IgD-negative memory B cell (primary cell): ENCODE results near the gene IL20RA. TPM values are rescaled to one million over a fixed set of nuclear protein-coding genes. Genes with fewer than 3 reads are reported as not detected.
"Not testable (repeated sequence)": the region's sequence is repeated elsewhere in the genome, so short reads cannot be mapped to it uniquely, and the experiment has no call there.

Experiments used
- H3K27ac Mint-ChIP-seq, 3 donors: one replicate each; pipeline ENCODE4 v1.8.0; 2020 to 2022; ENCODE audit warnings: mild to moderate bottlenecking in 3 of 3, mixed read lengths in 3 of 3, moderate library complexity in 1 of 3
- H3K27me3 Mint-ChIP-seq: one replicate; pipeline ENCODE4 v1.8.0; 2021; ENCODE audit warnings: mixed read lengths
- H3K36me3 Mint-ChIP-seq: one replicate; pipeline ENCODE4 v1.8.0; 2020; ENCODE audit warnings: mild to moderate bottlenecking, mixed read lengths
- H3K4me1 Mint-ChIP-seq, 3 donors: one replicate each; pipeline ENCODE4 v1.8.0; 2020 to 2022; ENCODE audit warnings: mixed read lengths in 3 of 3, mild to moderate bottlenecking in 1 of 3
- H3K4me3 Mint-ChIP-seq, 4 donors: one replicate each; pipeline ENCODE4 v1.8.0; 2020 to 2022; ENCODE audit warnings: mild to moderate bottlenecking in 4 of 4, mixed read lengths in 4 of 4, moderate library complexity in 3 of 4
- H3K9me3 Mint-ChIP-seq, 3 donors: one replicate each; pipeline ENCODE4 v1.8.0; 2020 to 2021; ENCODE audit warnings: mixed read lengths in 3 of 3, mild to moderate bottlenecking in 1 of 3
- polyA plus RNA-seq: library from polyadenylated mRNA; unstranded; fragments of 300-500 nt; fragmentation: Illumina TruSeq; gene quantifications from one replicate; pipeline ENCODE4 v1.2.3, GENCODE V29; 2021

IL20RA gene
- polyA plus RNA-seq, 1 donor from 2014 or later = not detected

DNA sequence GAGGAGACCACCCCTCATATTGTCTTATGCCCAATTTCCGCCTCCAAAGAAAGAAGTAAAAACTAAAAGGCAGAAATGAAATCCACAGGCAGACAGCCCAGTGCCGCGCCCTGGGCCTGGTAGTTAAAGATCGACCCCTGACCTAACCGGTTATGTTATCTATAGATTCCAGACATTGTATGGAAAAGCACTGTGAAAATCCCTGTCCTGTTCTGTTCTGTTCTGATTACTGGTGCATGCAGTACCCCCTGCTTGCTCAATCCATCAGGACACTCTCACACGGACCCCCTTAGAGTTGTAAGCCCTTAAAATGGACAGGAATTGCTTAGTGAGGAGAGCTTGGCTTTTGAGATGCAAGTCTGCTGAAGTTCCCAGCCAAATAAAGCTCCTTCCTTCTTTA, 84.8 kb downstream of the IL20RA start:
- H3K27ac Mint-ChIP-seq, H3K9me3 Mint-ChIP-seq, H3K36me3 Mint-ChIP-seq, H3K4me1 Mint-ChIP-seq, H3K4me3 Mint-ChIP-seq, H3K27me3 Mint-ChIP-seq: not testable (repeated sequence)

GRCh38 chr6:136959471-136959891, 85.3 kb downstream of the IL20RA start:
- Mint-ChIP-seq H3K9me3 (no peaks in the 10 kb centered on the region), H3K27ac (no peak overlapping the region)

GRCh38 chr6:136958168-136958567, 86.6 kb downstream of the IL20RA start:
- peaks cover 2% of the 10 kb centered on the region for H3K36me3 Mint-ChIP-seq
- H3K4me3 Mint-ChIP-seq = no peak overlapping the region
- no peaks in the 10 kb centered on the region for H3K9me3 Mint-ChIP-seq
- peaks cover 4 to 6% (median 5%) of the 10 kb centered on the region in 3 donors for H3K4me1 Mint-ChIP-seq
- peaks cover 4% of the 10 kb centered on the region for H3K27me3 Mint-ChIP-seq
- no peak overlapping the region for H3K27ac Mint-ChIP-seq

More at GRCh38 chr6:136959471-136959891, 85.3 kb downstream of the IL20RA start:
- Mint-ChIP-seq H3K27me3 (peaks cover 4% of the 10 kb centered on the region), H3K36me3 (peaks cover 2% of the 10 kb centered on the region), H3K4me3 (no peak overlapping the region), H3K4me1 (peaks cover 4 to 6% (median 5%) of the 10 kb centered on the region in 3 donors)

DNA sequence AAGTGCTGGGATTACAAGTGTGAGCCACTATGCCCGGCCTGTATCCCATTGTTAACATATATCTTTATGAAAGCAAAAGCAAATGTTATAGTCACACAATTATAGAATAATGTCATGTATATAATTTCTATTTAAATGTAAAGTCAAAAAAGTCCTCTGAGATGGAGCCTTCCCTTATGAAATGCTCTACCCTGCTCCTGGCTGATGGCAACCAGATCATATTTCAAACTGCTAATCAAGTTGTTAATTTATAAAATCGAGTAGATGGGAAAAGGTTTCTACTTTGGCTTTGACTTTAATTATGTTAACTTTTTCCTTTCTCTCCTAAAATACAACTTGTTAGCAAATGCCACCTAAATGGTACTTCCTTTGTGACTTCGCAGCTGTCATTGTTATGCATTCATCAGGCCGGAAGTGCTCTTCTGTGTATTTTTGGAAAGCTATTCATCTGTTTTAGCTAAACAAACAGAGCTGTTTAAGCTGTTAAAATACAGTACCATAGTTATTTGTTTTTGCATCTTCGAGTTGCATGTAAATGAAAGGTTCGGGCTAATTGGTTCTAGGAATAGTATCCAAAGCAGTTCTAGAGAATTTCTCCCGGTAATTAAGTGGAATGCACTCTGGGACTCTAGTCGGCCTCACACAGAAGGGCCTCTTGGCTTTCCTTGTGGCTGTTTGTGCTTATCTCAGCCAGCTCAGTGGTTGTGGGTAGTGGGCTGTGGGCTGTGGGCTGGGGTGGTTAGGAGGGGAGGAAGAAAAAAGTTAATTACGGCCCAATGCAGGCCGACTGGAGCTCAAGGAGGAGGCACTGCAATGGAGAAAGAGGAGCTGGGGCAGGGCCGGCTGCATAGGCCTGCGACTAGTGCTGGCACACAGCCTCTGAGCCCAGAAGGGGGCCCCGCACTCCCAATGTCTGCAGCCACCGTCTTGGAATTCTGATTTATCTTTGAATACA, 87.9 kb downstream of the IL20RA start:
- H3K9me3 Mint-ChIP-seq = no peaks in the 10 kb centered on the region
- no peak overlapping the region for H3K4me3 Mint-ChIP-seq
- peaks cover 4 to 6% (median 5%) of the 10 kb centered on the region in 3 donors for H3K4me1 Mint-ChIP-seq
- no peak overlapping the region for H3K27ac Mint-ChIP-seq
- H3K36me3 Mint-ChIP-seq = peaks cover 2% of the 10 kb centered on the region
- H3K27me3 Mint-ChIP-seq = peaks cover 4% of the 10 kb centered on the region

GRCh38 chr6:136955123-136955522, 89.6 kb downstream of the IL20RA start:
- H3K9me3 Mint-ChIP-seq = no peaks in the 10 kb centered on the region
- H3K36me3 Mint-ChIP-seq = peaks cover 2% of the 10 kb centered on the region
- no peak overlapping the region for H3K27ac Mint-ChIP-seq
- peaks cover 2% of the 10 kb centered on the region for H3K27me3 Mint-ChIP-seq
- H3K4me1 Mint-ChIP-seq = peaks cover 4 to 6% (median 5%) of the 10 kb centered on the region in 3 donors
- H3K4me3 Mint-ChIP-seq = no peak overlapping the region

DNA sequence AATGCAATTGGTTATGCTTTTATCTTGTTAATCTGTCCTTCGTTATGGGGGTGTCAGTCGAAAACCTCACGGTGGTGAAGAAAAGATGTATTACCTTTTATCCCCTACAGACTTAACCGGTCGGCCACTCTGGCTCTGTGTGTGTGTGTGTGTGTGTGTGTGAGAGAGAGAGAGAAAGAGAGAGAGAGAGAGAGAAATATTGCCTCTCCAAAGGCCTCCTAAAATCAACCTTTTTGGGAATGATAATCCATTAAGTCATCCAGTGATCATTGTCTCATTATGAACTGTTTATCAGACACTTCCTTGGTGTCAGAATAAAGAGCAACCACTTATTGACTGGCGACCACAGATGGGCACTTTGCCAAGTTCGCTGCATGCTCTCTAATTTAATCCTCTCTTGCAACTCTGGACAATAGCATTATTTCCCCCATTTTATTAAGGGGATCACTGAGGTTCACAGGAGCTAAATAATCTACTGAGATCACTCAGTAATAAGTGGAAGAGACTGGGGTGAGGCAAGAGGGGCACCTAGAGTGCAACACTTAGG, 92.0 kb downstream of the IL20RA start:
- Mint-ChIP-seq H3K27me3 (peaks cover under 1% of the 10 kb centered on the region), H3K9me3 (peaks cover 0 to 5% (median 4%) of the 10 kb centered on the region in 3 donors), H3K4me1 (peaks cover 4 to 6% (median 5%) of the 10 kb centered on the region in 3 donors), H3K27ac (no peak overlapping the region), H3K36me3 (no peaks in the 10 kb centered on the region), H3K4me3 (no peak overlapping the region)

GRCh38 chr6:136950436-136951126, 94.2 kb downstream of the IL20RA start:
- H3K27me3 Mint-ChIP-seq = peaks cover 6% of the 10 kb centered on the region
- peaks cover 0 to 5% (median 4%) of the 10 kb centered on the region in 3 donors for H3K9me3 Mint-ChIP-seq
- no peak overlapping the region for H3K4me3 Mint-ChIP-seq
- H3K27ac Mint-ChIP-seq = no peak overlapping the region
- H3K4me1 Mint-ChIP-seq = peaks cover 0 to 2% (median 0%) of the 10 kb centered on the region in 3 donors
- H3K36me3 Mint-ChIP-seq = no peaks in the 10 kb centered on the region

Other genes with a start within 250 kb of the IL20RA start
- gene PEX7, start 222.4 kb downstream of the IL20RA start, polyA plus RNA-seq = 5.6 TPM
- gene SLC35D3, start 122.7 kb downstream of the IL20RA start, polyA plus RNA-seq = not detected
- not detected for gene IL22RA2, start 128.7 kb upstream of the IL20RA start, polyA plus RNA-seq
- 38.1 TPM for gene IFNGR1, start 174.4 kb upstream of the IL20RA start, polyA plus RNA-seq